CD4-positive, alpha-beta T cell treated with Interleukin-21 for 1 hour (primary cell): Measurements from ENCODE around the gene DNAJB13.
A peak's percentile ranks its signal among the peaks of the same experiment; 100 is the strongest.
"Not testable (repeated sequence)": the region's sequence is repeated elsewhere in the genome, so short reads cannot be mapped to it uniquely, and the experiment has no call there.

Source experiments
- DNase-seq: peaks from one replicate; pipeline ENCODE4 v3.0.0-alpha.2; 2020

DNAJB13 gene

GRCh38 chr11:73950869-73951710, at the start of gene DNAJB13:
Gene DNAJB13, plus strand, starts transcription at chr11:73951026. Its CDS starts 44 bp downstream, at chr11:73951070.
- peak; percentile 22 for DNase-seq

- DNase-seq = no peak
Observed at GRCh38 chr11:73902303-73902702, 48.5 kb upstream of the DNAJB13 start.

GRCh38 chr11:73907191-73907590, 43.6 kb upstream of the DNAJB13 start:
- peak; percentile 1 for DNase-seq

GRCh38 chr11:73912026-73912425, 38.8 kb upstream of the DNAJB13 start:
- DNase-seq = no peak

- DNase-seq = no peak
Observed at GRCh38 chr11:73913472-73913871, 37.4 kb upstream of the DNAJB13 start.

GRCh38 chr11:73914284-73914683, 36.5 kb upstream of the DNAJB13 start:
- no peak for DNase-seq

- DNase-seq = no peak
Observed at GRCh38 chr11:73916435-73916834, 34.4 kb upstream of the DNAJB13 start.

GRCh38 chr11:73921180-73921579, 29.6 kb upstream of the DNAJB13 start:
- no peak for DNase-seq

GRCh38 chr11:73929388-73929787, 21.4 kb upstream of the DNAJB13 start:
- no peak for DNase-seq

GRCh38 chr11:73931039-73931645, 19.7 kb upstream of the DNAJB13 start:
- peak; percentile 21 for DNase-seq

- no peak for DNase-seq
Observed at GRCh38 chr11:73931951-73932350, 18.9 kb upstream of the DNAJB13 start.

GRCh38 chr11:73932781-73933180, 18.0 kb upstream of the DNAJB13 start:
- no peak for DNase-seq

- DNase-seq = not testable (repeated sequence)
Observed at GRCh38 chr11:73936047-73936446, 14.8 kb upstream of the DNAJB13 start.

- DNase-seq = no peak
Observed at GRCh38 chr11:73939096-73939495, 11.7 kb upstream of the DNAJB13 start.

- DNase-seq = no peak
Observed at GRCh38 chr11:73940801-73941570, 9.8 kb upstream of the DNAJB13 start.

- no peak for DNase-seq
Observed at GRCh38 chr11:73942010-73942409, 8.8 kb upstream of the DNAJB13 start.

- DNase-seq = no peak
Observed at GRCh38 chr11:73944085-73944484, 6.7 kb upstream of the DNAJB13 start.

- DNase-seq = no peak
Observed at GRCh38 chr11:73944901-73945300, 5.9 kb upstream of the DNAJB13 start.

- no peak for DNase-seq
Observed at GRCh38 chr11:73945396-73945795, 5.4 kb upstream of the DNAJB13 start.

GRCh38 chr11:73946798-73947458, 3.9 kb upstream of the DNAJB13 start:
- no peak for DNase-seq

- no peak for DNase-seq
Observed at GRCh38 chr11:73949246-73949645, 1.6 kb upstream of the DNAJB13 start.

GRCh38 chr11:73949912-73950311, 914 bp upstream of the DNAJB13 start:
- DNase-seq = no peak

GRCh38 chr11:73951797-73952196, 971 bp downstream of the DNAJB13 start:
- DNase-seq = no peak
